WTC11 (cell line): ENCODE measurements around the gene GPR39.

Experiments
- ATF6 ChIP-seq: sonication (generic); formaldehyde crosslinking; IDR thresholded peaks from 2 replicates; pipeline ENCODE4 v1.8.1; 2023; ENCODE audit warnings: mild to moderate bottlenecking, missing genetic modification reagents
- MLX ChIP-seq: sonication (generic); formaldehyde crosslinking; IDR thresholded peaks from 2 replicates; pipeline ENCODE4 v1.8.1; 2023; ENCODE audit warnings: mild to moderate bottlenecking, missing genetic modification reagents, moderate library complexity
- NFYB ChIP-seq: sonication (generic); formaldehyde crosslinking; conservative IDR thresholded peaks from 2 replicates; pipeline ENCODE4 v1.8.0; 2022; ENCODE audit warnings: low read depth, missing genetic modification reagents
- NR3C1 ChIP-seq: sonication (generic); formaldehyde crosslinking; conservative IDR thresholded peaks from 2 replicates; pipeline ENCODE4 v1.8.1; 2023; ENCODE audit warnings: low read depth, mild to moderate bottlenecking, missing genetic modification reagents
- STAT6 ChIP-seq: sonication (generic); formaldehyde crosslinking; conservative IDR thresholded peaks from 2 replicates; pipeline ENCODE4 v1.8.1; 2023; ENCODE audit warnings: mild to moderate bottlenecking, low read depth, missing genetic modification reagents, moderate library complexity
- TF ChIP-seq, protein P1 (sequence below): fragments of 200-600 bp; IDR thresholded peaks from 2 replicates; pipeline ENCODE4 v1.8.0; 2022; ENCODE audit warnings: antibody characterized with exemption
- TF ChIP-seq, protein P2 (sequence below): sonication (generic); formaldehyde crosslinking; IDR thresholded peaks from 2 replicates; pipeline ENCODE4 v1.8.1; 2022; ENCODE audit warnings: mild to moderate bottlenecking, moderate library complexity, missing genetic modification reagents
- TF ChIP-seq, protein P3 (sequence below): sonication (generic); formaldehyde crosslinking; IDR thresholded peaks from 2 replicates; pipeline ENCODE4 v1.8.1; 2023; ENCODE audit warnings: mild to moderate bottlenecking, missing genetic modification reagents, moderate library complexity
- TF ChIP-seq, protein P4 (sequence below): sonication (generic); formaldehyde crosslinking; IDR thresholded peaks from 2 replicates; pipeline ENCODE4 v1.8.0; 2023; ENCODE audit warnings: missing genetic modification reagents

DNA sequence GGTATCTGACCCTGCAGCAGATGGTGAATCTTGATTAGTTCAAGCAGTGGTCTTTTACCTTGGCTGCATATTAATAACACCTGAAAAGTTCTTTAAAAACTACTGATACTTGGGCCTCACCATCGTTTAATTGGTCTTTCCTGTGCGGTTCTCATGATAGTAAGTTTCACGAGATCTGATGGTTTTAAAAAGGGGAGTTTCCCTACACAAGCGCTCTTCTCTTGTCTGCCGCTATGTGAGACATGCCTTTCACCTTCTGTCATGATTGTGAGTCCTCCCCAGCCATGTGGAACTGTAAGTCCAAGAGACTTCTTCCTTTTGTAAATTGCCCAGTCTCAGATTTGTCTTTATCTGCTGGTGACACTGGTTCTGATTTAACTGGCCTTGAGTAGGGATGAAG, 151.1 kb downstream of the GPR39 start:
- TF ChIP-seq ATF6 (CRISPR knock-in tag): no peak
- TF ChIP-seq, protein P1, sequence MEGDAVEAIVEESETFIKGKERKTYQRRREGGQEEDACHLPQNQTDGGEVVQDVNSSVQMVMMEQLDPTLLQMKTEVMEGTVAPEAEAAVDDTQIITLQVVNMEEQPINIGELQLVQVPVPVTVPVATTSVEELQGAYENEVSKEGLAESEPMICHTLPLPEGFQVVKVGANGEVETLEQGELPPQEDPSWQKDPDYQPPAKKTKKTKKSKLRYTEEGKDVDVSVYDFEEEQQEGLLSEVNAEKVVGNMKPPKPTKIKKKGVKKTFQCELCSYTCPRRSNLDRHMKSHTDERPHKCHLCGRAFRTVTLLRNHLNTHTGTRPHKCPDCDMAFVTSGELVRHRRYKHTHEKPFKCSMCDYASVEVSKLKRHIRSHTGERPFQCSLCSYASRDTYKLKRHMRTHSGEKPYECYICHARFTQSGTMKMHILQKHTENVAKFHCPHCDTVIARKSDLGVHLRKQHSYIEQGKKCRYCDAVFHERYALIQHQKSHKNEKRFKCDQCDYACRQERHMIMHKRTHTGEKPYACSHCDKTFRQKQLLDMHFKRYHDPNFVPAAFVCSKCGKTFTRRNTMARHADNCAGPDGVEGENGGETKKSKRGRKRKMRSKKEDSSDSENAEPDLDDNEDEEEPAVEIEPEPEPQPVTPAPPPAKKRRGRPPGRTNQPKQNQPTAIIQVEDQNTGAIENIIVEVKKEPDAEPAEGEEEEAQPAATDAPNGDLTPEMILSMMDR: no peak
- no peak for TF ChIP-seq NR3C1 (CRISPR knock-in tag)
- TF ChIP-seq MLX (CRISPR knock-in tag): no peak
- no peak for TF ChIP-seq NFYB (CRISPR knock-in tag)
- TF ChIP-seq, protein P2, sequence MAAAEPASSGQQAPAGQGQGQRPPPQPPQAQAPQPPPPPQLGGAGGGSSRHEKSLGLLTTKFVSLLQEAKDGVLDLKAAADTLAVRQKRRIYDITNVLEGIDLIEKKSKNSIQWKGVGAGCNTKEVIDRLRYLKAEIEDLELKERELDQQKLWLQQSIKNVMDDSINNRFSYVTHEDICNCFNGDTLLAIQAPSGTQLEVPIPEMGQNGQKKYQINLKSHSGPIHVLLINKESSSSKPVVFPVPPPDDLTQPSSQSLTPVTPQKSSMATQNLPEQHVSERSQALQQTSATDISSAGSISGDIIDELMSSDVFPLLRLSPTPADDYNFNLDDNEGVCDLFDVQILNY: no peak
- TF ChIP-seq, protein P3, sequence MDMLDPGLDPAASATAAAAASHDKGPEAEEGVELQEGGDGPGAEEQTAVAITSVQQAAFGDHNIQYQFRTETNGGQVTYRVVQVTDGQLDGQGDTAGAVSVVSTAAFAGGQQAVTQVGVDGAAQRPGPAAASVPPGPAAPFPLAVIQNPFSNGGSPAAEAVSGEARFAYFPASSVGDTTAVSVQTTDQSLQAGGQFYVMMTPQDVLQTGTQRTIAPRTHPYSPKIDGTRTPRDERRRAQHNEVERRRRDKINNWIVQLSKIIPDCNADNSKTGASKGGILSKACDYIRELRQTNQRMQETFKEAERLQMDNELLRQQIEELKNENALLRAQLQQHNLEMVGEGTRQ (CRISPR knock-in tag): no peak
- no peak for TF ChIP-seq STAT6 (CRISPR knock-in tag)
- TF ChIP-seq, protein P4, sequence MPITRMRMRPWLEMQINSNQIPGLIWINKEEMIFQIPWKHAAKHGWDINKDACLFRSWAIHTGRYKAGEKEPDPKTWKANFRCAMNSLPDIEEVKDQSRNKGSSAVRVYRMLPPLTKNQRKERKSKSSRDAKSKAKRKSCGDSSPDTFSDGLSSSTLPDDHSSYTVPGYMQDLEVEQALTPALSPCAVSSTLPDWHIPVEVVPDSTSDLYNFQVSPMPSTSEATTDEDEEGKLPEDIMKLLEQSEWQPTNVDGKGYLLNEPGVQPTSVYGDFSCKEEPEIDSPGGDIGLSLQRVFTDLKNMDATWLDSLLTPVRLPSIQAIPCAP (CRISPR knock-in tag): no peak
